HepG2 (cell line): ENCODE data around the gene CLDN20. TPM values are rescaled to one million over a fixed set of nuclear protein-coding genes. Genes with fewer than 3 reads are reported as not detected.

Source experiments
- ARHGAP35 ChIP-seq: sonication (generic); formaldehyde crosslinking; IDR thresholded peaks from 2 replicates; pipeline ENCODE4 v1.9.0; 2022; ENCODE audit warnings: mild to moderate bottlenecking, inconsistent platforms, moderate library complexity, missing genetic modification reagents, borderline replicate concordance
- ARNTL ChIP-seq: sonication (generic); formaldehyde crosslinking; IDR thresholded peaks from 2 replicates; pipeline ENCODE4 v1.4.0; 2020; ENCODE audit warnings: mild to moderate bottlenecking, missing genetic modification reagents
- CREB1 ChIP-seq, 2 experiments: fragments of 450-650 bp in 1 of 2; IDR thresholded peaks; 2 replicates each; pipeline ENCODE4 v1.6.1; 2016 to 2017; ENCODE audit warnings: control low read depth in 1 of 2, mild to moderate bottlenecking in 1 of 2, missing compliant biosample characterization in 1 of 2, missing genetic modification characterization in 1 of 2
- FOXA1 ChIP-seq, 2 experiments: fragments of 450-650 bp in 1 of 2; sonication (generic) in 1 of 2; formaldehyde crosslinking in 1 of 2; IDR thresholded peaks; 2 replicates each; pipeline versions ENCODE4 v1.4.0 to v1.6.1; 2016 to 2020; ENCODE audit warnings: missing genetic modification reagents in 1 of 2
- HNF4A ChIP-seq: sonication (generic); formaldehyde crosslinking; IDR thresholded peaks from 2 replicates; pipeline ENCODE4 v1.4.0; 2020; ENCODE audit warnings: missing genetic modification reagents
- IKZF1 ChIP-seq: fragments of 450-650 bp; IDR thresholded peaks from 2 replicates; pipeline ENCODE4 v1.7.1; 2016
- PBX2 ChIP-seq: IDR thresholded peaks from 2 replicates; pipeline ENCODE4 v1.6.1; 2016; ENCODE audit warnings: control low read depth
- PRDM4 ChIP-seq: sonication (generic); formaldehyde crosslinking; IDR thresholded peaks from 2 replicates; pipeline ENCODE4 v1.9.0; 2021; ENCODE audit warnings: missing genetic modification reagents, borderline replicate concordance
- REXO4 ChIP-seq: sonication (generic); formaldehyde crosslinking; IDR thresholded peaks from 2 replicates; pipeline ENCODE4 v1.8.0; 2022; ENCODE audit warnings: missing genetic modification reagents, mild to moderate bottlenecking, borderline replicate concordance
- SMC3 ChIP-seq: IDR thresholded peaks from 2 replicates; pipeline ENCODE4 v1.6.1; 2011; ENCODE audit warnings: low read length, improper control_type of control experiment
- THRA ChIP-seq: sonication (generic); formaldehyde crosslinking; IDR thresholded peaks from 2 replicates; pipeline ENCODE4 v1.4.0; 2020; ENCODE audit warnings: missing genetic modification reagents, borderline replicate concordance
- ZC3H4 ChIP-seq: sonication (generic); formaldehyde crosslinking; IDR thresholded peaks from 2 replicates; pipeline ENCODE4 v1.4.0; 2020; ENCODE audit warnings: missing genetic modification reagents, borderline replicate concordance
- ZMYM2 ChIP-seq: sonication (generic); formaldehyde crosslinking; IDR thresholded peaks from 2 replicates; pipeline ENCODE4 v1.8.0; 2022; ENCODE audit warnings: mild to moderate bottlenecking, missing genetic modification reagents
- ZNF136 ChIP-seq: sonication (generic); formaldehyde crosslinking; IDR thresholded peaks from 2 replicates; pipeline ENCODE4 v1.8.1; 2022; ENCODE audit warnings: low read depth, mild to moderate bottlenecking, moderate library complexity, missing genetic modification reagents
- ZNF367 ChIP-seq: sonication (generic); formaldehyde crosslinking; IDR thresholded peaks from 2 replicates; pipeline ENCODE4 v1.4.0; 2020; ENCODE audit warnings: missing genetic modification reagents, borderline replicate concordance
- ZNF451 ChIP-seq: sonication (generic); formaldehyde crosslinking; IDR thresholded peaks from 2 replicates; pipeline ENCODE4 v1.5.0; 2020; ENCODE audit warnings: mild to moderate bottlenecking, missing genetic modification reagents
- ZNF512B ChIP-seq: sonication (generic); formaldehyde crosslinking; IDR thresholded peaks from 2 replicates; pipeline ENCODE4 v1.5.1; 2020; ENCODE audit warnings: missing genetic modification reagents, mild to moderate bottlenecking, borderline replicate concordance
- ZNF598 ChIP-seq: sonication (generic); formaldehyde crosslinking; IDR thresholded peaks from 2 replicates; pipeline ENCODE4 v1.5.1; 2020; ENCODE audit warnings: mild to moderate bottlenecking, missing genetic modification reagents, borderline replicate concordance
- ZNF792 ChIP-seq: IDR thresholded peaks from 2 replicates; pipeline ENCODE4 v1.6.1; 2016
- polyA plus RNA-seq, 8 experiments: library from polyadenylated mRNA; depleted of rRNA in 3 of 8; stranded (reverse) in 7 of 8; unstranded in 1 of 8; fragments of >200 nt; fragmentation: Illumina TruSeq in 4 of 8; extraction: Trizol in 4 of 8; gene quantifications; 2 replicates each; pipeline versions ENCODE4 v1.2.1 to v1.2.3, GENCODE V29; 2011 to 2016; ENCODE audit warnings: low read depth in 4 of 8, missing spikeins in 1 of 8, mixed read lengths in 1 of 8; ENCODE audit not compliant: insufficient read depth in 1 of 8
- total RNA-seq, 5 experiments: library from RNA; depleted of rRNA; stranded (reverse); fragments of >200 nt; fragmentation: Illumina TruSeq; extraction: Trizol; gene quantifications; 2 replicates each; pipeline ENCODE4 v1.2.3, GENCODE V29; 2016; ENCODE audit warnings: low read depth in 1 of 5
- TF ChIP-seq, protein P1 (sequence below): sonication (generic); formaldehyde crosslinking; IDR thresholded peaks from 2 replicates; pipeline ENCODE4 v1.5.0; 2020; ENCODE audit warnings: missing genetic modification reagents

The CLDN20 gene
- total and polyA plus RNA-seq, 2 of the 13 experiments (the other 11 are each of a cell fraction or from before 2014, with no cell fraction given) = not detected

DNA sequence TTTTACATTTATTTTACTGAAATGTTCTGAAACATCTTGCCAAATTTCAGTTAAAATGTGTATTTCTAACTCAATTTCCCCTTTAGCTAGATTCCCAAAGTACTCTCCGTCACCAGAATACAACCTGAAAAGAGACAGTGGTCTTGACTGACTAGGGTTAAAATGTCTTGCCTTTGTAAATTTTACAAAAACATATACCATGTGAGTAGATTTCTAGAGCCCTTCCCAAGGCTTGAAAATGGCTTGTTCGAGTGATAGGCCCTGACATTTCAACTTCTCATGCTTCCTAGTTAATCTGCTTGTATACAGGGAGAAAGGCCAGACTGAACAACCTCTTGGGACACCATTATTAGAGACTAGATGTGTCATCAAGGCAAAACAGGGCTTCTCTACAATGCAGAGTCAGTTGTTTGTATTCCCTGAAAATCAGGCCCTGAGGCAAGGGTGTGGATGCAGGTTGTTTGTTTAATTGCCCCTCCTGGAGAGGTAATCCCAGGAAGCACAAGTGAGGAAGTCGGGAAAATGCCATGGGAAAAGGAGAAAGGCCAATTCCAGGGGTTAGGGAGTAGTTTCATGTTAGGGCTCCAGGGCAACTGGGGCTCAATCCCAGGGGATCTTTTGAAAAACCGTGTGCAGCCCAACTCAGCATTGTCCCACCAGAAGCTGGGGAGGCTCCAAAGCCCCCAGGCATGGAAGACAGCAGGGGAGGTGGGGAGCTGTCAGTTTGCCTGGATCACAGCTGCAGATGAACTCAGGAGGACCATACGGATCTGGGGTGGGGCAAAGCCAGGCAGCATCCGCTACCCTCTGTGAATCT lies 62.1 kb downstream of the CLDN20 start (continued):
- TF ChIP-seq ZNF367 (CRISPR knock-in tag) (no peak), PBX2 (CRISPR knock-in tag) (no peak), ZNF512B (CRISPR knock-in tag) (peak; percentile 72; the same call in 1 of the 2 replicates), IKZF1 (no peak), ZNF136 (CRISPR knock-in tag) (no peak), CREB1 (IDR thresholded peaks at IDR 0.05) (no peak), CREB1 (CRISPR knock-in tag; IDR thresholded peaks at IDR 0.05) (0 out of 2 replicates have a peak, but pooled peaks have one; percentile 34), ZMYM2 (CRISPR knock-in tag) (peak; percentile 51; the same call in 1 of the 2 replicates), HNF4A (CRISPR knock-in tag) (no peak), ARHGAP35 (CRISPR knock-in tag) (peak; percentile 59; the same call in 1 of the 2 replicates), FOXA1 (IDR thresholded peaks at IDR 0.05) (no peak), FOXA1 (CRISPR knock-in tag; IDR thresholded peaks at IDR 0.05) (0 out of 2 replicates have a peak, but pooled peaks have one; percentile 2), SMC3 (no peak; the same call in 1 of the 2 replicates), ZNF792 (CRISPR knock-in tag) (no peak), THRA (CRISPR knock-in tag) (no peak), PRDM4 (CRISPR knock-in tag) (no peak), REXO4 (CRISPR knock-in tag) (no peak; the same call in 1 of the 2 replicates), ARNTL (CRISPR knock-in tag) (no peak), ZC3H4 (CRISPR knock-in tag) (peak; percentile 93; the same call in 1 of the 2 replicates), ZNF598 (CRISPR knock-in tag) (no peak), ZNF451 (CRISPR knock-in tag) (0 out of 2 replicates have a peak, but pooled peaks have one; percentile 38)
- TF ChIP-seq, protein P1, sequence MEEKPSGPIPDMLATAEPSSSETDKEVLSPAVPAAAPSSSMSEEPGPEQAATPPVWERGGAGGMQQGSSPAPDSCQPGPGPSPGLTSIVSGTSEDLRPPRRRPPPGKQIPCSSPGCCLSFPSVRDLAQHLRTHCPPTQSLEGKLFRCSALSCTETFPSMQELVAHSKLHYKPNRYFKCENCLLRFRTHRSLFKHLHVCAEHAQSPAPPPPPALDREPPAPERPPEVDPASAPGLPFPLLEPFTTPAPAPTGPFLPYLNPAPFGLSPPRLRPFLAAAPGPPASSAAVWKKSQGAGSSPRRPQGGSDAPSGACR (CRISPR knock-in tag) = no peak
